SU-DHL-6 (cell line): Measurements from ENCODE around the gene SLC38A1.

Experiments
- EZH2phosphoT487 ChIP-seq: fragments of 200-600 bp; sonication (generic), shearing (Covaris generic); conservative IDR thresholded peaks from 2 replicates; pipeline ENCODE4 v1.6.1; 2018; ENCODE audit warnings: mild to moderate bottlenecking, antibody characterized with exemption, low read length, moderate library complexity, mixed read lengths
- TF ChIP-seq, protein P1 (sequence below): fragments of 200-600 bp; sonication (generic); IDR thresholded peaks from one replicate; pipeline ENCODE4 v1.5.1; 2017; ENCODE audit warnings: antibody characterized with exemption, mild to moderate bottlenecking, low read length, moderate library complexity; ENCODE audit not compliant: insufficient read depth, poor library complexity, severe bottlenecking

DNA sequence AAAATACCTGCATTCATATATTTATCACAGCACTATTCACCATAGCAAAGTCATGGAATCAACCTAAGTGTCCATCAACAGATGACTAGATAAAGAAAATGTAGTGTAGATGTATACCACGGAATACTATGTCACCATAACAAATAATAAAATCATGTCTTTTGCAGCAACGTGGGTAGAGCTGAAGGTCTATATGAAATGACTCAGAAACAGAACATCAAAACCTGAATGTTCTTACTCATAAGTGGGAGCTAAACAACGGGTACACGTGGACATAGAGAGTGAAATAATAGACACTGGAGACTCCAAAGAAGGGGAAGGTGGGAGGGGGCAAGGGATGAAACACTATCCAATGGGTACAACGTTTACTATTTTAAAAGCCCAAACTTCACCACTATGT, 37.9 kb downstream of the SLC38A1 start:
- TF ChIP-seq, protein P1, sequence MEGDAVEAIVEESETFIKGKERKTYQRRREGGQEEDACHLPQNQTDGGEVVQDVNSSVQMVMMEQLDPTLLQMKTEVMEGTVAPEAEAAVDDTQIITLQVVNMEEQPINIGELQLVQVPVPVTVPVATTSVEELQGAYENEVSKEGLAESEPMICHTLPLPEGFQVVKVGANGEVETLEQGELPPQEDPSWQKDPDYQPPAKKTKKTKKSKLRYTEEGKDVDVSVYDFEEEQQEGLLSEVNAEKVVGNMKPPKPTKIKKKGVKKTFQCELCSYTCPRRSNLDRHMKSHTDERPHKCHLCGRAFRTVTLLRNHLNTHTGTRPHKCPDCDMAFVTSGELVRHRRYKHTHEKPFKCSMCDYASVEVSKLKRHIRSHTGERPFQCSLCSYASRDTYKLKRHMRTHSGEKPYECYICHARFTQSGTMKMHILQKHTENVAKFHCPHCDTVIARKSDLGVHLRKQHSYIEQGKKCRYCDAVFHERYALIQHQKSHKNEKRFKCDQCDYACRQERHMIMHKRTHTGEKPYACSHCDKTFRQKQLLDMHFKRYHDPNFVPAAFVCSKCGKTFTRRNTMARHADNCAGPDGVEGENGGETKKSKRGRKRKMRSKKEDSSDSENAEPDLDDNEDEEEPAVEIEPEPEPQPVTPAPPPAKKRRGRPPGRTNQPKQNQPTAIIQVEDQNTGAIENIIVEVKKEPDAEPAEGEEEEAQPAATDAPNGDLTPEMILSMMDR: no peak
- no peak for TF ChIP-seq EZH2phosphoT487
